HepG2 (cell line): ENCODE measurements around the gene SRR. TPM values are rescaled to one million over a fixed set of nuclear protein-coding genes. Genes with fewer than 3 reads are reported as not detected.

Source experiments
- CEBPB ChIP-seq: IDR thresholded peaks from 2 replicates; pipeline ENCODE4 v1.6.1; 2011; ENCODE audit warnings: low read depth, low read length, improper control_type of control experiment, borderline replicate concordance
- FOSL1 ChIP-seq: sonication (generic); formaldehyde crosslinking; IDR thresholded peaks from 2 replicates; pipeline ENCODE4 v1.9.0; 2021; ENCODE audit warnings: missing genetic modification reagents, borderline replicate concordance
- FOSL2 ChIP-seq: sonication (generic); formaldehyde crosslinking; IDR thresholded peaks from 2 replicates; pipeline ENCODE4 v1.4.0; 2020; ENCODE audit warnings: missing genetic modification reagents
- HDAC1 ChIP-seq: sonication (generic); formaldehyde crosslinking; IDR thresholded peaks from 2 replicates; pipeline ENCODE4 v1.5.1; 2020; ENCODE audit warnings: mild to moderate bottlenecking, missing genetic modification reagents
- IRF2 ChIP-seq: IDR thresholded peaks from 2 replicates; pipeline ENCODE4 v1.6.1; 2018; ENCODE audit warnings: missing genetic modification reagents, missing compliant biosample characterization
- JDP2 ChIP-seq: sonication (generic); formaldehyde crosslinking; IDR thresholded peaks from 2 replicates; pipeline ENCODE4 v1.8.1; 2022; ENCODE audit warnings: missing genetic modification reagents, borderline replicate concordance
- YEATS2 ChIP-seq: sonication (generic); formaldehyde crosslinking; IDR thresholded peaks from 2 replicates; pipeline ENCODE4 v1.4.0; 2020; ENCODE audit warnings: missing genetic modification reagents, borderline replicate concordance
- ZNF343 ChIP-seq: sonication (generic); formaldehyde crosslinking; IDR thresholded peaks from 2 replicates; pipeline ENCODE4 v1.4.0; 2020; ENCODE audit warnings: mild to moderate bottlenecking, missing genetic modification reagents
- ZNF605 ChIP-seq: sonication (generic); formaldehyde crosslinking; IDR thresholded peaks from 2 replicates; pipeline ENCODE4 v1.8.0; 2022; ENCODE audit warnings: mild to moderate bottlenecking, missing genetic modification reagents
- ZNF773 ChIP-seq: sonication (generic); formaldehyde crosslinking; IDR thresholded peaks from 2 replicates; pipeline ENCODE4 v1.4.0; 2020; ENCODE audit warnings: missing genetic modification reagents, borderline replicate concordance
- polyA plus RNA-seq, 8 experiments: library from polyadenylated mRNA; depleted of rRNA in 3 of 8; stranded (reverse) in 7 of 8; unstranded in 1 of 8; fragments of >200 nt; fragmentation: Illumina TruSeq in 4 of 8; extraction: Trizol in 4 of 8; gene quantifications; 2 replicates each; pipeline versions ENCODE4 v1.2.1 to v1.2.3, GENCODE V29; 2011 to 2016; ENCODE audit warnings: low read depth in 4 of 8, missing spikeins in 1 of 8, mixed read lengths in 1 of 8; ENCODE audit not compliant: insufficient read depth in 1 of 8
- total RNA-seq, 5 experiments: library from RNA; depleted of rRNA; stranded (reverse); fragments of >200 nt; fragmentation: Illumina TruSeq; extraction: Trizol; gene quantifications; 2 replicates each; pipeline ENCODE4 v1.2.3, GENCODE V29; 2016; ENCODE audit warnings: low read depth in 1 of 5
- TF ChIP-seq, protein P1 (sequence below): sonication (generic); formaldehyde crosslinking; IDR thresholded peaks from 2 replicates; pipeline ENCODE4 v1.4.0; 2020; ENCODE audit warnings: missing genetic modification reagents
- TF ChIP-seq, protein P2 (sequence below): sonication (generic); formaldehyde crosslinking; IDR thresholded peaks from 2 replicates; pipeline ENCODE4 v1.4.0; 2020; ENCODE audit warnings: missing genetic modification reagents, borderline replicate concordance
- TF ChIP-seq, protein P3 (sequence below): sonication (generic); formaldehyde crosslinking; IDR thresholded peaks from 2 replicates; pipeline ENCODE4 v1.8.0; 2022; ENCODE audit warnings: mild to moderate bottlenecking, missing genetic modification reagents, moderate library complexity
- TF ChIP-seq, protein P4 (sequence below): sonication (generic); formaldehyde crosslinking; IDR thresholded peaks from 2 replicates; pipeline ENCODE4 v1.4.0; 2020; ENCODE audit warnings: missing genetic modification reagents; ENCODE audit errors: not compliant biosample characterization
- TF ChIP-seq, protein P5 (sequence below): sonication (generic); formaldehyde crosslinking; IDR thresholded peaks from 2 replicates; pipeline ENCODE4; 2020; ENCODE audit warnings: missing genetic modification reagents, mild to moderate bottlenecking, borderline replicate concordance

Gene SRR
- total and polyA plus RNA-seq, 2 of the 13 experiments (the other 11 are each of a cell fraction or from before 2014, with no cell fraction given), result 3.6 to 7.8 TPM

DNA sequence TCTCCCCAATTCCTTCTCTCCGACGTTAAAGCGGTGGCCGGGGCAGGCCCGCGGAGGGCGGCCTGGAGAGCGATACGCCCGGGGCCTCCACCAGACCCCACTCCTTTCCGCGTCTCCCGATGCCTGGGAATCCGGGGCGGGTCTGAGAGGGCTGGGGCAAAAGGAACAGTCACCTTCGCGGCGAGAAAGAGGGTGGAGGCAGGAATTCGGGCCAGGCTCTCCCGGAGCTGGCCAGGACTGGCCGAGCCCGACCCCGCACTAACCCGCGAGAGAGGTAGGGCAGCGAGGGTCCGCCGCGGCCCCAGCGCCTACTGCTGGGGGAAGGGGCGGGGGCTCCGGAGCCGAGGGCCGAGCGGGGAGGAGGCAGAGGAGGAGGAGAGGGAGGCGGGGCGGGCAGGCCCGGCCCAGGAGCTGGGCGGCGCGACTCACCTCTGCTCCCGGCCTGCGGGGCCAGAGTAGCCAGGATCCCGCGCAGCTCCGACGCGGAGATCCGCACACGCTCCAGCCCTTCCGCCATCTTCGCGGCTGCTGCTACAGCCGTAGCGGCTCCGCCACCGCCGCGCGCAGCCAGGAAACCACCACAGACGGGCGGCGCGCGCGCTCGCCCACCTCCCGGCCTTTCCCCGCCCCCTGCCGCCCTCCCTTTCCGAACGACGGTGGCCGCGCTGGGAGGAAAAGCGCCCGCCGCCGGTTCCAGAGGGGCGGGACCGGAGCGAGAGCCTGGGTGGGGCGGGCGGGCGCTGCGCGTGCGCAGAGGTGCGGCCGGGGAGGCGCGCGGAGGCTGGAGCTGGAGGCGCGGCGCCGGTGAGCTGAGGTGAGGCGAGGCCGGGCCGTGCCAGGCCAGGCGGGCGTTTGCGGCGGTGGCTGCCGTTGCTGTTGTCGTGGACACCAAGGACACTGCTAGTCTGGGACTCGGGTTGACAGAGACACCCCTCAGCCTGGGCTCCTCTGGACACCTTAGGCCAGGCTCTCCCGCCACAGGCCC lies at the start of gene SRR, which contains the start of gene SMG6 (continued):
- TF ChIP-seq, protein P1, sequence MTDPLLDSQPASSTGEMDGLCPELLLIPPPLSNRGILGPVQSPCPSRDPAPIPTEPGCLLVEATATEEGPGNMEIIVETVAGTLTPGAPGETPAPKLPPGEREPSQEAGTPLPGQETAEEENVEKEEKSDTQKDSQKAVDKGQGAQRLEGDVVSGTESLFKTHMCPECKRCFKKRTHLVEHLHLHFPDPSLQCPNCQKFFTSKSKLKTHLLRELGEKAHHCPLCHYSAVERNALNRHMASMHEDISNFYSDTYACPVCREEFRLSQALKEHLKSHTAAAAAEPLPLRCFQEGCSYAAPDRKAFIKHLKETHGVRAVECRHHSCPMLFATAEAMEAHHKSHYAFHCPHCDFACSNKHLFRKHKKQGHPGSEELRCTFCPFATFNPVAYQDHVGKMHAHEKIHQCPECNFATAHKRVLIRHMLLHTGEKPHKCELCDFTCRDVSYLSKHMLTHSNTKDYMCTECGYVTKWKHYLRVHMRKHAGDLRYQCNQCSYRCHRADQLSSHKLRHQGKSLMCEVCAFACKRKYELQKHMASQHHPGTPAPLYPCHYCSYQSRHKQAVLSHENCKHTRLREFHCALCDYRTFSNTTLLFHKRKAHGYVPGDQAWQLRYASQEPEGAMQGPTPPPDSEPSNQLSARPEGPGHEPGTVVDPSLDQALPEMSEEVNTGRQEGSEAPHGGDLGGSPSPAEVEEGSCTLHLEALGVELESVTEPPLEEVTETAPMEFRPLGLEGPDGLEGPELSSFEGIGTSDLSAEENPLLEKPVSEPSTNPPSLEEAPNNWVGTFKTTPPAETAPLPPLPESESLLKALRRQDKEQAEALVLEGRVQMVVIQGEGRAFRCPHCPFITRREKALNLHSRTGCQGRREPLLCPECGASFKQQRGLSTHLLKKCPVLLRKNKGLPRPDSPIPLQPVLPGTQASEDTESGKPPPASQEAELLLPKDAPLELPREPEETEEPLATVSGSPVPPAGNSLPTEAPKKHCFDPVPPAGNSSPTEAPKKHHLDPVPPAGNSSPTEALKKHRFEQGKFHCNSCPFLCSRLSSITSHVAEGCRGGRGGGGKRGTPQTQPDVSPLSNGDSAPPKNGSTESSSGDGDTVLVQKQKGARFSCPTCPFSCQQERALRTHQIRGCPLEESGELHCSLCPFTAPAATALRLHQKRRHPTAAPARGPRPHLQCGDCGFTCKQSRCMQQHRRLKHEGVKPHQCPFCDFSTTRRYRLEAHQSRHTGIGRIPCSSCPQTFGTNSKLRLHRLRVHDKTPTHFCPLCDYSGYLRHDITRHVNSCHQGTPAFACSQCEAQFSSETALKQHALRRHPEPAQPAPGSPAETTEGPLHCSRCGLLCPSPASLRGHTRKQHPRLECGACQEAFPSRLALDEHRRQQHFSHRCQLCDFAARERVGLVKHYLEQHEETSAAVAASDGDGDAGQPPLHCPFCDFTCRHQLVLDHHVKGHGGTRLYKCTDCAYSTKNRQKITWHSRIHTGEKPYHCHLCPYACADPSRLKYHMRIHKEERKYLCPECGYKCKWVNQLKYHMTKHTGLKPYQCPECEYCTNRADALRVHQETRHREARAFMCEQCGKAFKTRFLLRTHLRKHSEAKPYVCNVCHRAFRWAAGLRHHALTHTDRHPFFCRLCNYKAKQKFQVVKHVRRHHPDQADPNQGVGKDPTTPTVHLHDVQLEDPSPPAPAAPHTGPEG (CRISPR knock-in tag), result peak; percentile 77; the same call in 1 of the 2 replicates
- TF ChIP-seq YEATS2 (CRISPR knock-in tag) (peak; percentile 47; the same call in 1 of the 2 replicates), HDAC1 (CRISPR knock-in tag) (peak; percentile 45; the same call in 1 of the 2 replicates), CEBPB (no peak), FOSL1 (CRISPR knock-in tag) (no peak), JDP2 (CRISPR knock-in tag) (no peak), ZNF343 (CRISPR knock-in tag) (no peak), IRF2 (CRISPR knock-in tag) (peak; percentile 12; the same call in 1 of the 2 replicates), ZNF773 (0 out of 2 replicates have a peak, but pooled peaks have one; percentile 21), FOSL2 (CRISPR knock-in tag) (peak; percentile 30), ZNF605 (CRISPR knock-in tag) (peak; percentile 46; the same call in 1 of the 2 replicates)
- TF ChIP-seq, protein P2, sequence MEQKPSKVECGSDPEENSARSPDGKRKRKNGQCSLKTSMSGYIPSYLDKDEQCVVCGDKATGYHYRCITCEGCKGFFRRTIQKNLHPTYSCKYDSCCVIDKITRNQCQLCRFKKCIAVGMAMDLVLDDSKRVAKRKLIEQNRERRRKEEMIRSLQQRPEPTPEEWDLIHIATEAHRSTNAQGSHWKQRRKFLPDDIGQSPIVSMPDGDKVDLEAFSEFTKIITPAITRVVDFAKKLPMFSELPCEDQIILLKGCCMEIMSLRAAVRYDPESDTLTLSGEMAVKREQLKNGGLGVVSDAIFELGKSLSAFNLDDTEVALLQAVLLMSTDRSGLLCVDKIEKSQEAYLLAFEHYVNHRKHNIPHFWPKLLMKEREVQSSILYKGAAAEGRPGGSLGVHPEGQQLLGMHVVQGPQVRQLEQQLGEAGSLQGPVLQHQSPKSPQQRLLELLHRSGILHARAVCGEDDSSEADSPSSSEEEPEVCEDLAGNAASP, result no peak
- TF ChIP-seq, protein P3, sequence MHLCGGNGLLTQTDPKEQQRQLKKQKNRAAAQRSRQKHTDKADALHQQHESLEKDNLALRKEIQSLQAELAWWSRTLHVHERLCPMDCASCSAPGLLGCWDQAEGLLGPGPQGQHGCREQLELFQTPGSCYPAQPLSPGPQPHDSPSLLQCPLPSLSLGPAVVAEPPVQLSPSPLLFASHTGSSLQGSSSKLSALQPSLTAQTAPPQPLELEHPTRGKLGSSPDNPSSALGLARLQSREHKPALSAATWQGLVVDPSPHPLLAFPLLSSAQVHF (CRISPR knock-in tag), result no peak
- TF ChIP-seq, protein P4, sequence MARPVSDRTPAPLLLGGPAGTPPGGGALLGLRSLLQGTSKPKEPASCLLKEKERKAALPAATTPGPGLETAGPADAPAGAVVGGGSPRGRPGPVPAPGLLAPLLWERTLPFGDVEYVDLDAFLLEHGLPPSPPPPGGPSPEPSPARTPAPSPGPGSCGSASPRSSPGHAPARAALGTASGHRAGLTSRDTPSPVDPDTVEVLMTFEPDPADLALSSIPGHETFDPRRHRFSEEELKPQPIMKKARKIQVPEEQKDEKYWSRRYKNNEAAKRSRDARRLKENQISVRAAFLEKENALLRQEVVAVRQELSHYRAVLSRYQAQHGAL (CRISPR knock-in tag), result peak; percentile 12
- TF ChIP-seq, protein P5, sequence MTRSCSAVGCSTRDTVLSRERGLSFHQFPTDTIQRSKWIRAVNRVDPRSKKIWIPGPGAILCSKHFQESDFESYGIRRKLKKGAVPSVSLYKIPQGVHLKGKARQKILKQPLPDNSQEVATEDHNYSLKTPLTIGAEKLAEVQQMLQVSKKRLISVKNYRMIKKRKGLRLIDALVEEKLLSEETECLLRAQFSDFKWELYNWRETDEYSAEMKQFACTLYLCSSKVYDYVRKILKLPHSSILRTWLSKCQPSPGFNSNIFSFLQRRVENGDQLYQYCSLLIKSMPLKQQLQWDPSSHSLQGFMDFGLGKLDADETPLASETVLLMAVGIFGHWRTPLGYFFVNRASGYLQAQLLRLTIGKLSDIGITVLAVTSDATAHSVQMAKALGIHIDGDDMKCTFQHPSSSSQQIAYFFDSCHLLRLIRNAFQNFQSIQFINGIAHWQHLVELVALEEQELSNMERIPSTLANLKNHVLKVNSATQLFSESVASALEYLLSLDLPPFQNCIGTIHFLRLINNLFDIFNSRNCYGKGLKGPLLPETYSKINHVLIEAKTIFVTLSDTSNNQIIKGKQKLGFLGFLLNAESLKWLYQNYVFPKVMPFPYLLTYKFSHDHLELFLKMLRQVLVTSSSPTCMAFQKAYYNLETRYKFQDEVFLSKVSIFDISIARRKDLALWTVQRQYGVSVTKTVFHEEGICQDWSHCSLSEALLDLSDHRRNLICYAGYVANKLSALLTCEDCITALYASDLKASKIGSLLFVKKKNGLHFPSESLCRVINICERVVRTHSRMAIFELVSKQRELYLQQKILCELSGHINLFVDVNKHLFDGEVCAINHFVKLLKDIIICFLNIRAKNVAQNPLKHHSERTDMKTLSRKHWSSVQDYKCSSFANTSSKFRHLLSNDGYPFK (CRISPR knock-in tag), result peak; percentile 65; the same call in 1 of the 2 replicates
